ENCODE results near the gene SSX1.
"Not testable (repeated sequence)": the region's sequence is repeated elsewhere in the genome, so short reads cannot be mapped to it uniquely, and the experiment has no call there.

- not testable (repeated sequence) for TF ChIP-seq POLR2A (IDR thresholded peaks at IDR 0.05; ENCODE audit: low read depth, low read length); CTCF (IDR thresholded peaks at IDR 0.05; ENCODE audit: extremely low read depth in 1 of 2, insufficient read depth in 1 of 2, low read depth in 1 of 2, low read length in 2 of 2); EZH2 (IDR thresholded peaks at IDR 0.05; ENCODE audit: borderline replicate concordance, low read depth, low read length, severe bottlenecking); POLR2AphosphoS5 (IDR thresholded peaks at IDR 0.05; ENCODE audit: insufficient read depth, low read depth, low read length); GATA2 (IDR thresholded peaks at IDR 0.05; ENCODE audit: insufficient read depth, insufficient read length, low read depth, low read length); JUN (IDR thresholded peaks at IDR 0.05; ENCODE audit: borderline replicate concordance, insufficient read depth, insufficient read length, low read depth); FOS (IDR thresholded peaks at IDR 0.05; ENCODE audit: borderline replicate concordance, insufficient read depth, low read length); MYC (IDR thresholded peaks at IDR 0.05; ENCODE audit: low read depth, low read length)
- TF ChIP-seq, protein P1, sequence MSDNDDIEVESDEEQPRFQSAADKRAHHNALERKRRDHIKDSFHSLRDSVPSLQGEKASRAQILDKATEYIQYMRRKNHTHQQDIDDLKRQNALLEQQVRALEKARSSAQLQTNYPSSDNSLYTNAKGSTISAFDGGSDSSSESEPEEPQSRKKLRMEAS (IDR thresholded peaks at IDR 0.05; ENCODE audit: insufficient read depth, insufficient read length) = not testable (repeated sequence)
Observed at GRCh38 chrX:48280729-48281128, 25.5 kb downstream of the SSX1 start.
